HepG2 (cell line): Measurements from ENCODE around the gene WNK1. TPM values are rescaled to one million over a fixed set of nuclear protein-coding genes. Genes with fewer than 3 reads are reported as not detected.

Source experiments
- CBFB ChIP-seq: sonication (generic); formaldehyde crosslinking; IDR thresholded peaks from 2 replicates; pipeline ENCODE4 v1.4.0; 2020; ENCODE audit warnings: missing genetic modification reagents
- DMTF1 ChIP-seq: sonication (generic); formaldehyde crosslinking; IDR thresholded peaks from 2 replicates; pipeline ENCODE4 v1.4.0; 2020; ENCODE audit warnings: mild to moderate bottlenecking, missing genetic modification reagents
- DNMT1 ChIP-seq: sonication (generic); formaldehyde crosslinking; IDR thresholded peaks from 2 replicates; pipeline ENCODE4 v1.5.1; 2020; ENCODE audit warnings: mild to moderate bottlenecking, missing genetic modification reagents
- FIP1L1 ChIP-seq: fragments of 200-400 bp; formaldehyde crosslinking; IDR thresholded peaks from 2 replicates; pipeline ENCODE4 v1.6.1; 2018; ENCODE audit warnings: low read depth, mild to moderate bottlenecking, low read length, moderate library complexity, borderline replicate concordance; ENCODE audit not compliant: insufficient read depth
- FOXO4 ChIP-seq: sonication (generic); formaldehyde crosslinking; conservative IDR thresholded peaks from 2 replicates; pipeline ENCODE4 v1.8.1; 2023; ENCODE audit warnings: missing genetic modification reagents
- FOXP1 ChIP-seq, 2 experiments: fragments of 450-650 bp in 1 of 2; IDR thresholded peaks; 2 replicates each; pipeline ENCODE4 v1.6.1; 2017 to 2018; ENCODE audit warnings: antibody characterized with exemption in 1 of 2
- GLMP ChIP-seq: sonication (generic); formaldehyde crosslinking; IDR thresholded peaks from 2 replicates; pipeline ENCODE4 v1.9.0; 2021; ENCODE audit warnings: missing genetic modification reagents, mild to moderate bottlenecking, borderline replicate concordance
- PHF8 ChIP-seq: sonication (generic); formaldehyde crosslinking; IDR thresholded peaks from 2 replicates; pipeline ENCODE4 v1.5.0; 2020; ENCODE audit warnings: missing genetic modification reagents
- PRDM15 ChIP-seq: sonication (generic); formaldehyde crosslinking; IDR thresholded peaks from 2 replicates; pipeline ENCODE4 v1.4.0; 2020; ENCODE audit warnings: missing genetic modification reagents
- SAFB2 ChIP-seq: sonication (generic); formaldehyde crosslinking; IDR thresholded peaks from 2 replicates; pipeline ENCODE4 v1.5.1; 2020; ENCODE audit warnings: missing genetic modification reagents, low read depth, mild to moderate bottlenecking, borderline replicate concordance
- TFE3 ChIP-seq: IDR thresholded peaks from 2 replicates; pipeline ENCODE4 v1.6.1; 2016
- ZBTB39 ChIP-seq: sonication (generic); formaldehyde crosslinking; IDR thresholded peaks from 2 replicates; pipeline ENCODE4 v1.5.0; 2020; ENCODE audit warnings: missing genetic modification reagents
- ZNF225 ChIP-seq: sonication (generic); formaldehyde crosslinking; IDR thresholded peaks from 2 replicates; pipeline ENCODE4 v1.4.0; 2020; ENCODE audit warnings: mild to moderate bottlenecking, missing genetic modification reagents
- ZNF780A ChIP-seq: sonication (generic); formaldehyde crosslinking; IDR thresholded peaks from 2 replicates; pipeline ENCODE4 v1.8.0; 2022; ENCODE audit warnings: mild to moderate bottlenecking, missing genetic modification reagents, moderate library complexity
- polyA plus RNA-seq, 8 experiments: library from polyadenylated mRNA; depleted of rRNA in 3 of 8; stranded (reverse) in 7 of 8; unstranded in 1 of 8; fragments of >200 nt; fragmentation: Illumina TruSeq in 4 of 8; extraction: Trizol in 4 of 8; gene quantifications; 2 replicates each; pipeline versions ENCODE4 v1.2.1 to v1.2.3, GENCODE V29; 2011 to 2016; ENCODE audit warnings: low read depth in 4 of 8, missing spikeins in 1 of 8, mixed read lengths in 1 of 8; ENCODE audit not compliant: insufficient read depth in 1 of 8
- total RNA-seq, 5 experiments: library from RNA; depleted of rRNA; stranded (reverse); fragments of >200 nt; fragmentation: Illumina TruSeq; extraction: Trizol; gene quantifications; 2 replicates each; pipeline ENCODE4 v1.2.3, GENCODE V29; 2016; ENCODE audit warnings: low read depth in 1 of 5

Gene WNK1
- total and polyA plus RNA-seq, 2 of the 13 experiments (the other 11 are each of a cell fraction or from before 2014, with no cell fraction given), result 31.1 to 54.8 TPM

GRCh38 chr12:949453-950191, 197.2 kb downstream of the WNK1 start, which contains the start of gene RAD52 (continued):
- TF ChIP-seq FOXP1 (IDR thresholded peaks at IDR 0.05) (no peak), FOXP1 (CRISPR knock-in tag; IDR thresholded peaks at IDR 0.05) (no peak), TFE3 (CRISPR knock-in tag) (no peak), GLMP (no peak), PHF8 (peak; percentile 95), PRDM15 (CRISPR knock-in tag) (no peak), CBFB (CRISPR knock-in tag) (peak; percentile 71; the same call in 1 of the 2 replicates), DMTF1 (no peak; the same call in 1 of the 2 replicates), FIP1L1 (peak; percentile 52; the same call in 1 of the 2 replicates), DNMT1 (CRISPR knock-in tag) (no peak), ZNF225 (CRISPR knock-in tag) (no peak), SAFB2 (CRISPR knock-in tag) (peak; percentile 70; the same call in 1 of the 2 replicates), ZBTB39 (no peak), ZNF780A (CRISPR knock-in tag) (0 out of 2 replicates have a peak, but pooled peaks have one; percentile 29), FOXO4 (CRISPR knock-in tag) (no peak)
